GM20000 (cell line): Measurements from ENCODE around the gene WWTR1.
A peak's percentile ranks its signal among the peaks of the same experiment; 100 is the strongest.

Source experiments
- DNase-seq: peaks from one replicate; pipeline ENCODE4 v3.0.0; 2012; ENCODE audit warnings: low spot score
- CTCF ChIP-seq: IDR thresholded peaks from 2 replicates; pipeline ENCODE4 v1.5.1; 2012; ENCODE audit warnings: mild to moderate bottlenecking, control low read depth; ENCODE audit errors: extremely low read depth, missing control alignments

Gene WWTR1

GRCh38 chr3:149613988-149614387 lies 43.8 kb downstream of the WWTR1 start:
- TF ChIP-seq CTCF, result no peak
- DNase-seq, result no peak

GRCh38 chr3:149612456-149612855 lies 45.4 kb downstream of the WWTR1 start:
- no peak for DNase-seq
- no peak for TF ChIP-seq CTCF

GRCh38 chr3:149611149-149611548 lies 46.7 kb downstream of the WWTR1 start:
- no peak for DNase-seq
- no peak for TF ChIP-seq CTCF

- no peak for TF ChIP-seq CTCF
- DNase-seq, result no peak
Observed at GRCh38 chr3:149610351-149611105, 47.3 kb downstream of the WWTR1 start.

- DNase-seq, result peak; percentile 65
- no peak for TF ChIP-seq CTCF
Observed at GRCh38 chr3:149609595-149609994, 48.2 kb downstream of the WWTR1 start.

GRCh38 chr3:149608987-149609386 lies 48.8 kb downstream of the WWTR1 start:
- DNase-seq, result no peak
- no peak for TF ChIP-seq CTCF

- no peak for DNase-seq
- no peak for TF ChIP-seq CTCF
Observed at GRCh38 chr3:149605902-149606301, 51.9 kb downstream of the WWTR1 start.
